ENCODE results near the gene ACO2.

DNA sequence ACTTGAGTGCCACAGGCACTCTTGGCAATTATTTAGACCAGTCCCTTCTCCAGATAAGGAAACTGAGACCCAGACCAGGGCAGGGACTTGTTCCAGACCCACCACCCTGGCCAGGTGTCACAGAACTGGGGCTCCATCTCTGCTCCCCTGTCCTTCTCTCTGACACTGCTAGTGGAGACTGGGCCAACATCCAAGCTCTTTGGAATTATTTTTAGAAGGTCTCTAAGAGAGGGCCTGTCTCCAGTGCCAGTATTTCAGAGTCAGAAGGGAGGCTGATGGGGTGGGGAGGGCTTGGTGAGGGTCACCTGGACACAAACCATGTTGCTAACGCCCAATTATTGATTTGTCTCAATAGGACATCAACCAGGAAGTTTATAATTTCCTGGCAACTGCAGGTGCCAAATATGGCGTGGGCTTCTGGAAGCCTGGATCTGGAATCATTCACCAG lies 42.6 kb downstream of the ACO2 start:
- TF ChIP-seq, protein P1, sequence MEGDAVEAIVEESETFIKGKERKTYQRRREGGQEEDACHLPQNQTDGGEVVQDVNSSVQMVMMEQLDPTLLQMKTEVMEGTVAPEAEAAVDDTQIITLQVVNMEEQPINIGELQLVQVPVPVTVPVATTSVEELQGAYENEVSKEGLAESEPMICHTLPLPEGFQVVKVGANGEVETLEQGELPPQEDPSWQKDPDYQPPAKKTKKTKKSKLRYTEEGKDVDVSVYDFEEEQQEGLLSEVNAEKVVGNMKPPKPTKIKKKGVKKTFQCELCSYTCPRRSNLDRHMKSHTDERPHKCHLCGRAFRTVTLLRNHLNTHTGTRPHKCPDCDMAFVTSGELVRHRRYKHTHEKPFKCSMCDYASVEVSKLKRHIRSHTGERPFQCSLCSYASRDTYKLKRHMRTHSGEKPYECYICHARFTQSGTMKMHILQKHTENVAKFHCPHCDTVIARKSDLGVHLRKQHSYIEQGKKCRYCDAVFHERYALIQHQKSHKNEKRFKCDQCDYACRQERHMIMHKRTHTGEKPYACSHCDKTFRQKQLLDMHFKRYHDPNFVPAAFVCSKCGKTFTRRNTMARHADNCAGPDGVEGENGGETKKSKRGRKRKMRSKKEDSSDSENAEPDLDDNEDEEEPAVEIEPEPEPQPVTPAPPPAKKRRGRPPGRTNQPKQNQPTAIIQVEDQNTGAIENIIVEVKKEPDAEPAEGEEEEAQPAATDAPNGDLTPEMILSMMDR (IDR thresholded peaks at IDR 0.05): no peak
- TF ChIP-seq POLR2A (IDR thresholded peaks at IDR 0.05): no peak

Measured in esophagus squamous epithelium (tissue), 4 donors.